Epithelial cell of prostate (primary cell): ENCODE measurements around the gene DSCAML1.

Experiments
- DNase-seq: peaks from one replicate; pipeline ENCODE4 v3.0.0-alpha.2; 2011; ENCODE audit warnings: low read depth, low spot score
- H3K27ac ChIP-seq: fragments of 450-650 bp; 2 replicates; pipeline ENCODE4 v1.5.1; 2017; ENCODE audit warnings: mild to moderate bottlenecking

Gene DSCAML1

DNA sequence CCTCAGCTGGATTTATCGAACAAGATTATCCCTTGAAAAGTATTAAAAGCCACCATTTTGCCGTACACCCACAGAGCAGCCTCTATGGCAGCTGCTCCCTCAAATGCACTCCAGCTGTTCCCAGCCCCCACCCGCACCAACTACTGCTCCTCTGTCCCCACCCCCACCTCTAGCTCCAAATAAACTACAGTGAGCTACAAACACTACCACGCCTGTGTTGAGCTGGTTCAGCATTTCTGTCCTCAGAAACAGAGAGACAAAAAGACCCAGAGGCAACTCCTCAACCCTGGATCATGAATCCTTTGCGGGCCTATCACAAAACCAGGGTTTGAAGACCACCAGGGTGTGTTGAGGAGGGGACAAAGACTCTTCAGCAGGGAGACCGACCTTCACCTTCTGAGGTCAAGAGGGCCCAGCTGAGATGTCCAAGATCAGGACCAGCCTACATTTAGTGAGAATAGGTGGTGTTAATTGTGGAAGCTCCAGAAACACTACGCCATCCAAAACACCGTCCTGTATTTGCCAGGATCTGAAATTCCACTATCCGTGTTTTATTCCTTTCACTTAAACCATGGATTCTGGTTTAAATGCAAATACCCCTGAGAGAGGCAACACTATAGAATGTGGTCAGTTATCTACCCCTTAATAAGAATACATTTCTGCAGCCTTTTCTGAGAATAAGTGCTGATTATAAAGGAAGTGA is 195.9 kb downstream of the DSCAML1 start:
- DNase-seq = no peak
- H3K27ac ChIP-seq = no peak overlapping the region

DNA sequence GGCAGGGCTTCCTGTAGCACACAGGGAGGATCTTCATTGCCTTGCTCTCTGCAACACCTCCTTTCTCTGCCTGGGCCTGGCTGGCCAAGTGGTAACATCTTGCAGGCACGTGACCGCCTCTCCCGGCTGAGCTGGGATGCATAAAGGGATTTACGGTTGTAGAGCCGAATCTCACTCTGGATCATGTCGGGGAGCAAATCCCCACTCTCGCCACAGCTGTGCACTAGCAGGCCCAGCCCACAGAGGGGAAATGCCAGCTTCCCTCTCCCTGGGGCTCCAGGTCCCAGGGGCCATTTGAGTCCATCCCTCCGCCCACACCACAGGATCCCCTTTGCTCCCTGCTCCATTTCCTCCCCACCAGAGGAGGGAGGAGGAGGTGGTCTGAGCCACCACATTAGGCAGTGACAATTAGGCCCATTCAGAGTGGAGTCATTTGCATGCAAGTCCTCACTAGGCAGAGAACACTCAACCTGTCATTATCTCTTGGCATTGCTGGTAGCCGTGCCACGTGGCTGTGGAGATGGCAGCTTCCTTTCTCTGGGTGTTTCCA is 196.7 kb downstream of the DSCAML1 start:
- DNase-seq = no peak
- no peak overlapping the region for H3K27ac ChIP-seq

DNA sequence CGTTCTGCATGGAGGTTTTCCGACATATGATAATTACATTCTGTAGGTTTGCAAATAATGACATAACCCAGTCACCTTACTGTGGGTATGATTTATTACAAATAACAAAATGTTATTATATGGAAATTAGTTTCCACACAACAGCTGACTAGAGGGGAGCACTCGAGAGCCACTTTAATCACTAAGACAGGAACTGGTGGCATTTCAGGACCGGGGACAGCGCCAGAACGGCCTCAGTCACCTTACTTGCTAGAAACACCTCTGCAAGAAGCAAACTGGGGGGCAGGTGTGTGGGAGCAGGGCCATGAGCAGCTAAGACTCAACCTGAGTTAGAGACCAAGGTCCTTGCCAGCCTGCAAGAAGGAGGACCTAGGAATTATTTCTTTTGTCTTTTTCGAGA is 199.9 kb downstream of the DSCAML1 start:
- DNase-seq = no peak

DNA sequence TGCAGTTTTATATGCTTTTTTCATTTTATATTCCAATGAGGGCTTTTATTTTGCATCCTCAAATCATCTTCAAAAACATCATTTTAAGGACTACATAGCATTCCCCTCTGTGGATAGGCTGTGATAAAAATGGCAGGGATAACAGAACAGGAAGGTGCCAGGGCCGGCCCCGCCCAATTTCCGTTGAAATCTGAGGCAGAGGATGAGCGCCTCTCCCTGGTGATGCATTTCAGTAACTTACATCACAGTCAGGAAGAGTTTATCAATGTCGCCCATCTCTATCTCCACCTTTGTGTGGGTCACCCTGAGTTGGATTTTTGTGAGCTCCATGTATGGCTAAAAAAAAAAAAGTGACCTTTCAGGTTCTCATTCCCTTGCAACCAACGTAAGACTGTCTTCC is 201.6 kb downstream of the DSCAML1 start:
- DNase-seq = no peak
- H3K27ac ChIP-seq = no peak overlapping the region

More for the DNA sequence above, 199.9 kb downstream of the DSCAML1 start:
- H3K27ac ChIP-seq = no peak overlapping the region

DNA sequence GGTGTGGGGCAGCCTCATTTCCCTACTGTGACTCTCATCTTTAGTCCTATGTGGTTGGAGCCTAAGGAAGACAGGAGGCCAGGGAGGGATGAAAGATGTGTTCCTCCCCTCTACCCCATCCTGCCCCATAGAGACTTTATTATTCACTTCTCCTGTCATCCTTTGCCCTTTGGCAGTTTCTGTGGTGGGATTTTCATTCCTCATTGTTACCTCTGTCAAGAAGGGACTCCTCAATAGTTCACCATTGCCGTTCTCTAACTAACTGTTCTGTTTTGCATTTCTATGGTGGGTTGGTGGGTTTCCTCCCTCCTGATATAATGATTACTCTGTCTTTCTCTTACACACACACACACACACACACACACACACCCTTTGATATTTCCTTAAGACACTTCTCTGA is 202.3 kb downstream of the DSCAML1 start:
- no peak for DNase-seq
- H3K27ac ChIP-seq = no peak overlapping the region

DNA sequence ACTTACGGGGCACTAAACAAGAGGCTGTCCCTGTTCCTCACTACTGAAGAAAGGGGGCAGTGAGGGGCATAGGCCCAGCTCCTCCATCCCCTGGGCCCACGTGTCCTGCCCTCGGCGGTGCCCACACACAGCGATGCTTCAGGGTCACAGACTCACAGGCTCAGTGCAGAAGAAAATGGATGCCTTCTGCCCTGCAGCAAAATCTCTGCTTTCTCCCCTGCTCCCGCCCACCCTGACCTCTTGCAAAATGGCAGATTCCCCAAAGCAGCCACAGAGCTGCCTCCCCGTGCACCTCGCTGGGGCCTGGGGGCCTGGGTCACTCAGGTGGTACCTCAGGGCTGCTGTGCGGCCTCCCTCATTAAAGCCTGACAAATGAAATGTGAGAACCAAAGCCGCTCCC is 204.0 kb downstream of the DSCAML1 start:
- DNase-seq = no peak
- no peak overlapping the region for H3K27ac ChIP-seq

DNA sequence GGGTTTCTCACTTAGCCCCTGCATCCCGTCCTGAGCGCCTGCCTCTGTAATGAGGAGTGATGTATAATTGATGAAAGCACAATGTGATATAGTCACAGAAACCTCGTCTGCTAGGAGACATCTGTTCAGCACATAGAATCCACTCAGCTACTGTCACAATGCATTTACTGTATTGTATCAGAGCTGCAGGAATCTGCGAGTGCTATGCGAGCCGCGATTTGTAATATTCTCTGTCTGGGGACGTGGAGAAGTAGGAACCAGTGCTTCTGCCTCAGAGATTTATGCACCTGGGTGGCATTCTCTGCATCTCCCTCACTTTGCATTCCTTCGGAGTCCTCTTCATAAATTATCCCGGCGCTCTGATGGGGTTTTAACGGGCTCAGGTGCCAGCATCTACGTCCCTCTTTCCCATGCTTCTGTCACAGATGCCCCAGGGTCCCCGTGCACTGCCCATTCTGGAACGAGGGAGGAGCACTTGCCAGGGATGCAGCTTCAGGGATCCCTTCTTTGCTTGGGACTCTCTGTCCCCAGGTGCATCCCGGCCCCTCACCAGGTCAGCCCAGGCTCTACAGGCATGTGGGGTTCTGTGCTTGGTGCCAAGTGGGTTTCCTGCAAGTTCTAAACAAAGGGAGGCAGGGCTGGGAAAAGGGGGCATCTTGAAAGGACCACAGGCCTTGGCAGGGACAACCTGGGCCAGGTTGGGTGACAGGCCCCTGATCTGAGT is 205.5 kb downstream of the DSCAML1 start:
- no peak overlapping the region for H3K27ac ChIP-seq
- DNase-seq = no peak

DNA sequence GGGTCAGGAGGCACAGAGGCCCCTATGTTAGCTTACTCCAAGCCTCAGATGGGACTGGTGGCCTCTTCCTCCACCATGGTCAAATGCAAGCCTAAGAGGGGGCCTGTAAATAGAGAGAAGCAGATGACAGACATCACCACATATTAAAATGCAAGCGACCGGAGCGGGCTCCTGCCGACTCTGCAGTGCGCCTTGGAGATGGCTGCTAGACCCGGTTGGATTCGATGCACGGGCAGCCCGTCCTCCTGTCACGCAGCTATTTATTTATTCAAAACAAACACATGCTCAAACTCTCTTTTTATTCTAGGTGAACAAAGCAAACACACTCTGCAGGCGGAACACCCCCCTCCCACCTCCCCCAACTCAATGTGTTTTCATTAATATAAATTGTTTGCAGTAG is 208.0 kb downstream of the DSCAML1 start:
- no peak overlapping the region for H3K27ac ChIP-seq
- no peak for DNase-seq

DNA sequence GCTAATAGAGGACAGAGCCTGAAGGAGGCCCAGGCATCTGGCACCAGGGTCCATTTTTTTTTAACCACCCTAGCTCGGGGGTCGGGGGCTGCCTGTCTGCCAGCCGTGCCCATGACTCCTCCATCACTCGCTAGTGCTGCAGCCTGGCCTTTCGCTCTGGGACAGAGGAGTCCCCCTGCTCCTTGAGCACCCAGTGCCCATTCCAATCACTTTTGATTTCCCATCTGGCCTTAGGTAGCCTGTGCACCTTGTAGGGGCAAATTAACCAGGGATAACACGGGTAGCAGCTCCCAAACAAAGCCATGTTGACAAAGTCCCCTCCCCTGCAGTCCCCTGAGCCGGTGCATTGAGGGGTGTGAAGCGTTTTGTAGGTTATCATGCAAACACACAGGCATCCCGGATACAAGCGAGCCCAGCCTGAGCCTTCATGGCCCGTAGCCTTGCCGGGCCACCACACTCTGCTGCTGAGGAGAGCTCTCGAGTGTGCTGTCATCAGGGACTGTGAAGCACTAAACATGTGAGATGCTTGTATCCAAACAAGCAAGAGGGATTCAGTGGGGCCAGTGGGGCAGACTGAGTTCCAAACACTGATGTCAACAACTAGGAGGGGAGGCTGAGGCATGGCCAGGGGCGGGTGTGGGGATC is 208.7 kb downstream of the DSCAML1 start:
- DNase-seq = no peak
- no peak overlapping the region for H3K27ac ChIP-seq

DNA sequence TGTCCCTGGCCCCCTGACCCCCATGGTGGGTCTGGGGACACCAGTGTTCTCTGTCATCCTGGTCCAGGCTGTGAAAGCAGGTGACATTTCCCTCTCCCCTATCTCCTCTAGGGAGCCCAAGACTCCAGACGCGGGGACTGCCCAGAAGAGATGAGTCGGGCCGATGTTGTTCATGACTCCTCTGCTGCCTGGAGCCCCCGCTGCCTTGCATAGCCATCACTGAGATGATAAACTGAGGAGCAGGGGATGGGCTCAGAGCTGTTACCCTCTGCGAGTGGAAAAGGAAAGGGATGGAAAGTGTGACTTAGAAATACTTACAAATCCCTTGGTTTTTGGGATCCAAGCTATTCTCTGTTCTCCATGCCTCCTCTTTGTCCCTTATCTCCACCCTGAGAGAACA is 209.6 kb downstream of the DSCAML1 start:
- no peak for DNase-seq
- H3K27ac ChIP-seq = no peak overlapping the region

DNA sequence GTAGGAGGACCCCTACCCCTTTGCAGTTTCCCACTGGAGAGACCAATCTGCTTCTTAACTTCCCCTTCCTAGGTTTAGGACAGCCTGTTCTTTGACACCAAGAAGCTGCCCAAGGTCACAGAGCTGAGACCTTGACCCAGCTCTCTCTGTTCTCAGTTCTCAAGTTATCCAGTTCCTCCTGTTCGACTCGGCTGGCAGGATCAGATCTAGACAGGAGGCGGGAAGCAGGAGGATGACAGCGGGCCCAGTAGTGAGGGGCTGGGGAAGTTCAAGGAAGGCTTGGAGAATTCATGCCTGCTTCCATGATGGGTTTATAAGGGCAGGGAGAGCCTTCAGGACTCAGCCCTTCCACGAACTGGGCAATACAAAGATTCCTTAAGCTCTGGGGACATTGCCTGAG is 210.6 kb downstream of the DSCAML1 start:
- H3K27ac ChIP-seq = no peak overlapping the region

DNA sequence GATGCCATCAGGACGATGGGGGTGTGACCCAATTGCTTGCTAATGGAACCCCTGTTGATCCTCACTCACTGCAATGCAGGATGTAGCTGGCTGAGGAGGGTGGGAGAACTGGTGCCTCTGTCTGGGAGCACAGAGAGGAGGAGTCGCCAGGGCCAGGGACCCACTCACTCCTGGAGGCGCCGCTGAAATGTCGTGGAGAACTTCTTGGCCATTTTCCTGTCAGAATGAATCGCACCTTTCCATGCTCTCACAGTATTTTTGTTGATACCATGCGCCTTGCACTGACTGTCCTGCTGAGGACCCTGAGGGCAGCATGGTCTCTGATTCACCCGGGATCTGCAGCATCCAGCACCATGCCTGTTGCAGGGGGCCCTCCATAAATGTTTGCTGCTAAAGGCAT is 211.4 kb downstream of the DSCAML1 start:
- DNase-seq = no peak
- H3K27ac ChIP-seq = no peak overlapping the region

More for the DNA sequence above, 210.6 kb downstream of the DSCAML1 start:
- DNase-seq = no peak

DNA sequence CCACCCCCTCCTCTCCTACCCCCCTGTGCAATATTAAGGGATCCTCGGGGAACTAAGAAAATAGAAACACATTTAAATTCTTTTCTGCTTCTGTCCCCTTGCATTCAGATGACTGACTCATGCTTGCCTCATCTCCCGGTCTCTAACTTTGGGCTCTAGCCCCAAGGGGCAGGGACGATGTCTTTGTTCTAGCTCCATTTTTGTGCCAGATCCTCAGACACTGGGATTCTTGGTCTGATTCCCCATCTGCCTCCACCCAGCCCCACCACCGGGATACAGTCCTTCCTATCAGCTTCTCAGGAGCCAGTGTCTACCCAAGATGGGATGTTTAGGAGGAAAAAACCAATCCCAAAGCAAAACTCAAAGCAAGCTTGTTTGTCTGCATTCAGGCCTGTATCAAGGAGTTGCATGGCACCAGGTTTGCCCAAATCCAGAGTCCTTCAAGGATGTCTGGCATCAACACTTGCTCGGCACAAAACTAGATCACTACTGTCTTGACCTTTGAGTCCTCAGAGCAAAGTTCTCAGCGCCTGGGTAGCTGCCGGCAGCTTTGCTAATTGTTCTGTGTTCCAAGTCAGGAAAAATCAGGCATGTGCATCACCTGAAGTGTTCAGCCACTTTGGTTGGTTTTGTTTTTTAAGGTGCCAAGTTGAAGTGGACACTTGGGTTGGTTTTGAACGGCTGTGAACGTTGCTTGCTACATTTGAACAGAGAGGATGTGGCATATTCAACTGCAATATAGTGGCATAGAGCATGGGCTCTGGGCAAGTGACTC is 212.8 kb downstream of the DSCAML1 start:
- H3K27ac ChIP-seq = no peak overlapping the region
- no peak for DNase-seq

DNA sequence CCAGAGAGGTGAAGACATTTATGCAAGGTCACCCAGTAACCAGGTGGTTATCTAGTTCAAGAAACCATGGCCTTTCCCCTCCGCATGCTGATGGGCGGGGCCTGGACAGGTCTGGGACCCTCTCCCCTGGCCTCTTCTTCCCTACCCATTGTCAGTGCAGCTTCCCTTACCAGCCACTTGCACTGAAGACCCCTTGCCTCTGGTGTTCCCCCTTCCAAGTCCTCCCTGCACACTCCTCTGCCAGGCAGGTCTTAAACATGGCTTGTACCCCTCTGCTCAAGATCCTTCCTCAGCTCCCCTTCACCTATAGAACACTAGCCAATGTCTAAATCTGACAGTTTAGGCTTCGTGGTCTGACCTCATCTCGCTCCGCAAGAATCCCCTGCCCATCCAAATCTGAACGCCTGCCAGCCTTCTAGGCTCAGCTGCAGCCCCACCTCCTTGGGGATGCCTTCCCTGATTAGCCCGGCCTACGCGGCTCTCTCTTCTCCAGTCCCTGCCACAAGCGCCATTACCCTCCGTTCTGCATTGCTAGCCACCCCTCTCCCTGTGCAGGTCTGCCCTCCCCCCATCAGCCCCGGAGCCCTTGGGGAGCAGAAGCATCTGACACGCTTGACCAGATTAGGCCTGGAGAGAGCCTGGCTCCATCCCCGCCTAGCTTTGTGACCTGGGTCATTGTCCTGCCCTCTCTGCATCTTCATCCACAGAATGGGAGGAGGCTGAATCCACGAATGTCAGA is 213.8 kb downstream of the DSCAML1 start:
- no peak overlapping the region for H3K27ac ChIP-seq
- no peak for DNase-seq

DNA sequence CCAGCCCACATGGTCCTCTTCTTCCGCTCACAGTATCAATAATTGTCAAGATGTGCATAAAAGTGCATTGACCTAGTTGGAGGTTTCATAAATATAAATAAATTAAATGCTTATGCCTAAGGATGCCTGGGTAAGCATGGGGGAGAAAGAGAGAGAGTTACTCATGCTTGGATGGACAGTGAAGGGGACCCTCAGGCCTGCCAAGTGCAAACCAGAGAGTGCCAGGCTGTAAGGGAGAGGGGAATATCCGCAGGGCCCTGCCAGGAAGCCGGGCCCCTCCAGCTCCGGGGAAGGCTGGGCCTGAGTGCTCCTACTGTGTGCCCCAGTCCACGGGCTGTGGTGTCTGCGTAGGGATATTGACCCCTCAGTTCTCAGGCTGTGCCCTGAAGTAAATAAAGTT is 214.6 kb downstream of the DSCAML1 start:
- no peak overlapping the region for H3K27ac ChIP-seq
- DNase-seq = no peak

DNA sequence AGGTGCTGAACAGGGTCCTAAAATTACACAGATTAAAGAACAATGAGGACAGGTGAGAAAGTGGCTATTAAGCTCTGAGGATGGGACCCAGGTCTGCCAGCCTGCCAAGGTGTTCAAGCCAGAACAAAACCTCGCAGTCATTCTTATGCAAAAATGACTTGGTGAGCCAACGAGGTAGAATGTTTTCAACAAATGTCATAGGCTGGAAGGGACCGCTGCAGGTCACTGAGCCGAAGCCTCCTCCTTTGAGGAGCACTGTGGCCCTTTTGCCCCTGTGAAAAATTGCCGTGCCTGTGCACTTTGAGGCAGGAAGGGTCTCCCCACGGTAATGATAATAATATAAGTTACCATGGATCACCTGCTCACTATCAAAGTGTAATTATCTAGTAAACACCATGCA is 216.2 kb downstream of the DSCAML1 start:
- no peak overlapping the region for H3K27ac ChIP-seq
- DNase-seq = no peak

DNA sequence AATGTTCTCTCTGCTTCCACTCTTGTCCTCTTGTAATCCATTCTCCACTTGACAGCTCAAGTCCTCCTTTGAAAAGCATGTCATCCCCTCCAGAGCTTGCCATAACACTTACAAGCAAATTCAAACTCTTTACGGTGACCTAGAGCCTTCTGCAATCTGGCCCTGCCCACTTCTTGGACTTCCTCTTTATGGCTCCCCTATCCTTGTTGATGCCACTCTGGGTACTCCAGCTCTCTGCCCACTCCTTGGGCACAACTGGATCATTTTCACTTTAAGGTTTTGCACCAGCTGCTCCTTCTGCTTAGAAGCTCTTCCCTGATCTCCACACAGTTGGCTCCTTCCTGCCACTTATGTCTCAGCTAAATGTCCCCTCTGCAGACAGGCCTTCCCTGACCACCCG is 217.9 kb downstream of the DSCAML1 start:
- DNase-seq = no peak

DNA sequence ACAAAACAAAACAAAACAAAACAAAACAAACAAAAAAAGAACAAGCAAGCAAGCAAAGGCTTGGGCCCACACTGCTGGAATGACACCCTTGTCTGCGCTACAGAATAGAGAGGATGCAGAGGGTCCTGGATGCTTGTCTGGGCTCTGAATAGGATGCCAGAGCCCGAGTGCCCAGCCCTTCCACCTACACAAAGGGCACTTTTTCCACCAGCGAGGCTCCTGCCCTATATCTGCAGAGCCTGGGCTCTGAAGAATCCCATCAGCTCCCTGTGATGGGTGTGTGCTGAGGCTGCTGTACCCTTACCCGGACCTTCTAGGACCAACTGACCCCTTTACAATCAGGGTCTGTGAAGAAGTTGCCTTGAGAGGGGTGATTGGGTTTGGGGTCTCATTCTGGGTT is 221.2 kb downstream of the DSCAML1 start:
- no peak overlapping the region for H3K27ac ChIP-seq
- DNase-seq = no peak

More for the DNA sequence above, 217.9 kb downstream of the DSCAML1 start:
- H3K27ac ChIP-seq = no peak overlapping the region

DNA sequence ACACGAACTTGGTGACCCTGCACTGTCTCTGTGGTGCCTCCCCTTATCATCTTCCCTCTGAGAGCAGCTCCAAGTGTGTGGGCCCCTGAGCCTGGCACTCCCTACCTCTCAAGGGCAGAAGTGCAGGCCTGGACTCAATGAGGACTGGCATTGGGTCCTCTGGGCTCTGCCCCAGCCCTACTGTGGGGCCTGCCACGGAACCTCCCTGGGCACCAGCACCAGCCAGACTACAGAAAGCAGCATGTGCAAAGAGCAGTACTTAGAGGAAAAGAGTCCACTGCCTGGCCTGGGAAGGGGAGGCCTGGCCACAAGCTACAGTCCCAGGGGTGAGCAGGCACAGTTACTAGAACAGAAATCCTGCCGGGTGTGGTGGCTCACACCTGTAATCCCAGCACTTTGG is 222.5 kb downstream of the DSCAML1 start:
- DNase-seq = no peak
- H3K27ac ChIP-seq = no peak overlapping the region

DNA sequence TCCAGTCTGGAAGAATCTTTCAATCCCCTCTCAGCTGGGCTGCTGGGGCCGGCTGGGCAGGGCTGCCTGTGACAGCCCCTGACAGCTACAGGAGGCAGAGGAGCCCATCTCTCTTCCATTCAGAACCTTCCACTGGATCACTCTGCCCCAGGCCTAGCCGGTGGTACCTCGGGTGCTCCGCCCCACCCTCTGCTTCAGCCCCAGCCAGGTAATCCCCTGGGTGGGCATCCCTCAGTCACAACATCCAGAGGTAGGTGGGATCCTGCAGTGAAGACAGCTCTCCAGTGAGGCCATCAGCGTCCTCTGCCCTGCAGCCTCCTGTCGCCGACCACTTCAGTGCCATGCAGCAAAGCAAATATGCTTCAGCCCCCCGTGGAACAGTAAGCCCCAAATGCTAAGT is 223.7 kb downstream of the DSCAML1 start:
- no peak overlapping the region for H3K27ac ChIP-seq
- DNase-seq = no peak
